Muscle of leg (tissue), 11 donors: ENCODE data around the gene NR1I2. TPM values are rescaled to one million over a fixed set of nuclear protein-coding genes. Genes with fewer than 3 reads are reported as not detected.

Experiments used
- DNase-seq: peaks from one replicate; pipeline ENCODE4 v3.0.0; 2013
- H3K27ac ChIP-seq: one replicate; pipeline ENCODE4 v1.5.1; 2013; ENCODE audit warnings: mild to moderate bottlenecking, low read length, control low read depth
- H3K27me3 ChIP-seq: one replicate; pipeline ENCODE4 v1.6.1; 2013; ENCODE audit warnings: low read length; ENCODE audit not compliant: control insufficient read depth, insufficient read depth
- H3K36me3 ChIP-seq: one replicate; pipeline ENCODE4 v1.6.1; 2013; ENCODE audit warnings: low read length; ENCODE audit not compliant: control insufficient read depth, insufficient read depth
- H3K4me1 ChIP-seq: one replicate; pipeline ENCODE4 v1.6.1; 2013; ENCODE audit warnings: low read length; ENCODE audit not compliant: control insufficient read depth, insufficient read depth
- H3K4me3 ChIP-seq: one replicate; pipeline ENCODE4 v1.5.1; 2013; ENCODE audit warnings: low read length, control low read depth
- H3K9me3 ChIP-seq: replicated peaks from 2 replicates; pipeline ENCODE4 v1.6.1; 2013; ENCODE audit warnings: low read depth, low read length; ENCODE audit not compliant: control insufficient read depth
- WGBS: methylation state at CpG from one replicate; pipeline ENCODE4 v1.1.5; 2013; ENCODE audit warnings: missing lambda C conversion rate; ENCODE audit not compliant: insufficient coverage; 5-methylcytosine and 5-hydroxymethylcytosine counted together
- polyA plus RNA-seq, 8 donors: library from polyadenylated mRNA; unstranded; fragments of 120-200 nt; gene quantifications; one replicate each; pipeline versions ENCODE4 v1.2.1 to v1.2.3, GENCODE V29; 2013; ENCODE audit warnings: inconsistent platforms in 1 of 8, low replicate concordance in 1 of 8; ENCODE audit not compliant: insufficient read length in 8 of 8, insufficient read depth in 1 of 8
- total RNA-seq: library from RNA; stranded (reverse); fragments of 120-200 nt; gene quantifications from one replicate; pipeline ENCODE4 v1.2.4, GENCODE V29; 2013

NR1I2 gene
- total and polyA plus RNA-seq, 9 donors, result 0.19 to 1.9 (median 0.33) TPM

- Histone ChIP-seq H3K4me3 (no peak overlapping the region), H3K36me3 (no peaks in the 10 kb centered on the region), H3K9me3 (no peaks in the 10 kb centered on the region), H3K27me3 (no peaks in the 10 kb centered on the region), H3K4me1 (no peaks in the 10 kb centered on the region), H3K27ac (no peak overlapping the region)
- no peak for DNase-seq
- no CpG with 5 or more reads among the region's 1 CpG for WGBS
These were observed 21.9 kb upstream of the NR1I2 start for GRCh38 chr3:119759962-119760361.

DNA sequence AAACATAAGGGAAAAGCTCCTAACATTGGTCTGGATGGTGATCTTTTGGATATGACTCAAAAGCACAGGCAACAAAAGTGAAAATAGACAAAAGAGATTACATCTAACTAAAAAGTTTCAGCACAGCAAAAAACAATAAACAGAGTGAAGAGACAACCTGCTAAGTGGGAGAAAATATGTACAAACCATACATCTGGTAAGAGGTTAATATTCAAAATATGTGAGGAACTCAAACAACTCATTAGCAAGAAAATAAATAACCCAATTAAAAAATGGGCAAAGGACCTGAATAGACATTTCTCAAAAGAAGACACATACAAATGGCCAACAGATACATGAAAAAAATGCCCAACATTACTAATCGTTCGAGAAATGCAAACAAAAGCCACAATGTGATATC, 19.0 kb upstream of the NR1I2 start:
- no peak for DNase-seq
- Histone ChIP-seq H3K27me3 (no peaks in the 10 kb centered on the region), H3K36me3 (no peaks in the 10 kb centered on the region), H3K9me3 (no peaks in the 10 kb centered on the region), H3K4me1 (no peaks in the 10 kb centered on the region), H3K4me3 (no peak overlapping the region), H3K27ac (no peak overlapping the region)
- WGBS, result no CpG with 5 or more reads among the region's 2 CpGs

GRCh38 chr3:119763466-119763865, 18.4 kb upstream of the NR1I2 start:
- Histone ChIP-seq H3K36me3 (no peaks in the 10 kb centered on the region), H3K9me3 (no peaks in the 10 kb centered on the region), H3K27ac (no peak overlapping the region), H3K27me3 (no peaks in the 10 kb centered on the region), H3K4me3 (no peak overlapping the region), H3K4me1 (no peaks in the 10 kb centered on the region)
- DNase-seq, result no peak

- DNase-seq, result no peak
- Histone ChIP-seq H3K4me3 (no peak overlapping the region), H3K27me3 (no peaks in the 10 kb centered on the region), H3K36me3 (no peaks in the 10 kb centered on the region), H3K27ac (no peak overlapping the region), H3K4me1 (no peaks in the 10 kb centered on the region), H3K9me3 (no peaks in the 10 kb centered on the region)
- WGBS, result no CpG with 5 or more reads among the region's 1 CpG
These were observed 16.7 kb upstream of the NR1I2 start for GRCh38 chr3:119765239-119765638.

DNA sequence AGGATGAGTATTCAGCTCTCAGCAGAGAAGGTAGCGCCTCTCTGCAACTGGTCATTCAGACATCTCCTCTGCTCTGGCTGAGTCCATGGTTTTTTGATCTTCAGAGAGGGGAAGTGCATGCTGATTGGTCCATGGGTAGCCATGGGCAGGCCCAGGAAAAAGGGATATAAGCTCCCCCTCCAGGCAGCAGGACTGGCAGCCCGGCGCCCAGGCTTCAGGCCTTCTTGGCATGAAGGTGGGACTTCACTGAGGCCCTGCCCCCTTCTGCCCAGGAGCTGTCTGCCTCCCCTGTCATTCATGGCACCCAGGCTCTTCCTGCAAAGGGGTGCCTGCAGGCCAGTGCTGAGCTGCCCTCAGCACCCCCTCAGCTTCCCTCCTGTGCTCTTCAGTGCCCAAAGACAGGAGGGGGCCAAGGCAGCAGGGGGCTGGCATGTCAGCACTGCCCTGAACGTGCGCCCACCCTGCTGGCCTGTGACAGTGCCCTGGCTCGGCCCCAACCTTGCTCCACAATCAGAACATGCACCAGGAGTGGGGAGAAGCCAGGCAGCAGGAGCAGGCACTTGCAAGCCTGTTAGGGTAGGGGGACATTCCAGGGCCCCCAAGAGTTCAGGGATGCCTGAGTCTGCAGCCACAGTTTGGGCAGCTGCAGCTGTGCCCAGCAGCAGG, 13.8 kb upstream of the NR1I2 start:
- H3K9me3 ChIP-seq, result no peaks in the 10 kb centered on the region
- H3K36me3 ChIP-seq, result no peaks in the 10 kb centered on the region
- H3K27ac ChIP-seq, result no peak overlapping the region
- 80% methylated on average over 2 of the region's 6 CpGs for WGBS
- DNase-seq, result no peak
- no peaks in the 10 kb centered on the region for H3K27me3 ChIP-seq
- H3K4me3 ChIP-seq, result no peak overlapping the region
- no peaks in the 10 kb centered on the region for H3K4me1 ChIP-seq

GRCh38 chr3:119768668-119769393, 13.1 kb upstream of the NR1I2 start:
- Histone ChIP-seq H3K4me3 (no peak overlapping the region), H3K9me3 (no peaks in the 10 kb centered on the region), H3K27me3 (no peaks in the 10 kb centered on the region), H3K27ac (no peak overlapping the region), H3K4me1 (no peaks in the 10 kb centered on the region), H3K36me3 (no peaks in the 10 kb centered on the region)
- WGBS, result 77% methylated on average over 3 of the region's 9 CpGs
- DNase-seq, result no peak

GRCh38 chr3:119769394-119770149, 12.3 kb upstream of the NR1I2 start:
- no peak for DNase-seq
- H3K27ac ChIP-seq, result no peak overlapping the region
- no peaks in the 10 kb centered on the region for H3K36me3 ChIP-seq
- 92% methylated on average over 2 of the region's 8 CpGs for WGBS
- H3K27me3 ChIP-seq, result no peaks in the 10 kb centered on the region
- H3K9me3 ChIP-seq, result no peaks in the 10 kb centered on the region
- H3K4me3 ChIP-seq, result no peak overlapping the region
- no peaks in the 10 kb centered on the region for H3K4me1 ChIP-seq

- Histone ChIP-seq H3K4me1 (no peaks in the 10 kb centered on the region), H3K27ac (no peak overlapping the region), H3K27me3 (no peaks in the 10 kb centered on the region), H3K4me3 (no peak overlapping the region), H3K36me3 (no peaks in the 10 kb centered on the region), H3K9me3 (peaks cover 6% of the 10 kb centered on the region)
- WGBS, result no CpG with 5 or more reads among the region's 2 CpGs
- peak; percentile 54 for DNase-seq
These were observed 7.5 kb upstream of the NR1I2 start for GRCh38 chr3:119774444-119774843.

DNA sequence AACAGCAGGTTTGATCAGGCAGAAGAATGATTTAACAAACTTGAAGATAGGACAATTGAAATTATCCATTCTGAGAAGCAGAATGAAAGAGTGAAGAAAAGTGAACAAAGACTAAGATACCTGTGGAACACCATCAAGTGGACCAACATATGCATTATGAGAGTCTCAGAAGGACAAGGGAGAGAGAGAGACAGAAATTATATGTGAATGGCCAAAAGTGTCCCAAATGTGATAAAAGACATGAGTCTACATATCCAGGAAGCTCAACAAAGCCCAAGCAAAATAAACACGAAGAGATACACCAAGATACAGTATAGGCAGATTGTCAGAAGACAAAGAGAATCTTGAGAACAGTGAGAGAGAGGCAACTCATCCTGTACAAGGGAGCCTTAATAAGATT, 5.6 kb upstream of the NR1I2 start:
- peaks cover 6% of the 10 kb centered on the region for H3K9me3 ChIP-seq
- no peak overlapping the region for H3K27ac ChIP-seq
- H3K4me3 ChIP-seq, result no peak overlapping the region
- H3K4me1 ChIP-seq, result no peaks in the 10 kb centered on the region
- no peak for DNase-seq
- WGBS, result no CpG with 5 or more reads among the region's 1 CpG
- no peaks in the 10 kb centered on the region for H3K36me3 ChIP-seq
- H3K27me3 ChIP-seq, result no peaks in the 10 kb centered on the region

DNA sequence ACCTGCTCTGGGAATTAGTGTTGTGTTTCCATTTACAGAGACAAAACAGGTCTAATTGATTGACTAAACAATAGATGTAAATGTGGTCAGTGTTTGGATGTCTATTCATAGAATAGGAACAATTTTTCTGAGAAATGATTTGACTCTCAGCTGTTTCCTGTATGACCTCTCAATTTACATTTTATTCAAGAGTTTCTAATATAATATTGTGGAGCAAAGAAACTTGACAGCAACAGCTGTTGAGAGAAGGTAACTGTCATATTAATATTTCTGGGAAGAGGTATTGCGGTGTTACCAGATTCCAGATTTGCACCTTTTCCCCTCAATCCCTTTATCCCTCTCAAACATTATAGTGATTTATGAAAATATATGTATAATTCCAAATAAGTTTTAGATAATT, 3.7 kb upstream of the NR1I2 start:
- Histone ChIP-seq H3K9me3 (peaks cover 6% of the 10 kb centered on the region), H3K36me3 (no peaks in the 10 kb centered on the region), H3K4me3 (no peak overlapping the region), H3K27ac (no peak overlapping the region), H3K27me3 (no peaks in the 10 kb centered on the region), H3K4me1 (no peaks in the 10 kb centered on the region)
- DNase-seq, result no peak
- WGBS, result no CpG with 5 or more reads among the region's 1 CpG
